Neuron (in vitro differentiated cells): Measurements from ENCODE around the gene PLEKHG1.

Source experiments
- H2AFZ ChIP-seq: one replicate; pipeline ENCODE4 v1.6.1; 2013; ENCODE audit warnings: low read depth, mild to moderate bottlenecking, inconsistent platforms, low read length, moderate library complexity
- H3K27me3 ChIP-seq: one replicate; pipeline ENCODE4 v1.6.1; 2013; ENCODE audit warnings: low read length; ENCODE audit not compliant: insufficient read depth
- H3K36me3 ChIP-seq: one replicate; pipeline ENCODE4 v1.6.1; 2013; ENCODE audit warnings: low read length; ENCODE audit not compliant: insufficient read depth
- H3K4me1 ChIP-seq: one replicate; pipeline ENCODE4 v1.6.1; 2013; ENCODE audit warnings: low read length; ENCODE audit not compliant: insufficient read depth
- H3K4me3 ChIP-seq: 2 replicates; pipeline ENCODE4 v1.5.1; 2013; ENCODE audit warnings: mild to moderate bottlenecking, low read length, moderate library complexity
- H3K9me3 ChIP-seq: one replicate; pipeline ENCODE4 v1.6.1; 2013; ENCODE audit warnings: low read length

Gene PLEKHG1

DNA sequence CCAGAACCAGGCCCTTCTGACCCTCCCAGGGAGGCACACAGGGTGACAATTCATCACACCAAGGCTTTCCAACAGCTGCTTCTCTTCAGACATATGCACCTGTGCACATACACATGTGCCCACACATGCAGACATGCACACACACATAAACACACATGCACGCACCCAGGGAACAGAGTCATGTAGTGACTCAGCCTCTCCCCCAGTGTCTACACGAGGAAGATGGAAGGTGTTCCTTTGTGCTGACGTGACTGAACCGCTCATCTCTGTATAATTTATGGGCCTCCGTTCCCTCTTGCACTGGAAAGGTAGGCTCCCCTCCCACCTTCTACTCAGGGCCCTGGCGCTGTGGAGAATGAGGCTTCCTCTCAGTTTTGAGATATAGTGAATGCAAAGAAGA is 23.8 kb upstream of the PLEKHG1 start:
- Histone ChIP-seq H3K4me3 (no peak overlapping the region), H3K27me3 (no peaks in the 10 kb centered on the region), H3K9me3 (no peaks in the 10 kb centered on the region), H2AFZ (no peak overlapping the region), H3K4me1 (peaks cover 14% of the 10 kb centered on the region), H3K36me3 (no peaks in the 10 kb centered on the region)

DNA sequence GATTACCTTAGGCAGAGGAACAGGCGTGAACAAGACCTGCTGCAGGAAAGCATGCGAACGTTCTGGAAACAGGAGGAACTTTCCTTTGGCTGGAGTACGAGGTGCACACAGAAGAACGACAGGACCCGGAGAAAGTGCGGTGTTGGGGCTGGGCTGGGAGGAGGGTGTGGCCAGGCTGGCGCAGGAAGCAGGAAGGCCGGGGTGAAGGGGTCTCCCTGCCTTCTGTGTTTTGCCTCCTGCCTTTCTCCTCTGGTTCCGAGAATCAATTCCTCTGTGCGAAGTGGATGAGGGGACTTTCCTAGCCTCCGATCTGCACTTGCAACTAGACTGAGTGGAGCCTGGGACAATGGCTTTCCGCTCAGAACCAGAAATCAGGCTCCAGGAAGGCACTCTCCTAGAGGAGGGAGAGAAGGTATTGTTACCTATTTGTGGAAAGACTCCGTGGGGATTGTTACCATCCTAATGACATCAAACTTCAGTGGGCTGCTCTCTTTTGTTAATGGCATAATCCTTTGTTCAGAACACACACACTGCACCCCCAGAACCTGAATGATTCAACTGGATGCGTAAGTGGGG is 22.9 kb upstream of the PLEKHG1 start:
- H3K4me1 ChIP-seq, result peaks cover 14% of the 10 kb centered on the region
- H3K36me3 ChIP-seq, result no peaks in the 10 kb centered on the region
- no peaks in the 10 kb centered on the region for H3K27me3 ChIP-seq
- no peak overlapping the region for H2AFZ ChIP-seq
- no peaks in the 10 kb centered on the region for H3K9me3 ChIP-seq
- no peak overlapping the region for H3K4me3 ChIP-seq

DNA sequence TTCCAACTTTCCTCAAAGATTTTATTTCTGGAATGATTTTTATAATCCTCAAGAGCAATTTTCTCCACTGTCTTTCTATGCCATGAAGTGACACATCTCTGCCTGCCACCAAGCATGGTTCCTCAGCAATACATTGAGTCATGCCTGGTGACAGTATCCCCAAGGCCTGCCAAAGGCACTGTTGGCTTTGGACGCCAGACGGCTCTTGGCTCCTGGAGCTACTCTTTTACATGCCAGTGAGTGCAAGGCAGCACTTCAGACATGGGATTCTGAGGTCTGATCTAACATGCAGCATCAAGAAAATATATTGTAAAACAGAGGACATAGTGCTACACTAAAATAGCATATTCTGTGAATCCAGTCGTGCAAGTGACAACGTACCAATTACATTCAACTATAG is 20.1 kb upstream of the PLEKHG1 start:
- no peaks in the 10 kb centered on the region for H3K36me3 ChIP-seq
- H2AFZ ChIP-seq, result no peak overlapping the region
- no peaks in the 10 kb centered on the region for H3K9me3 ChIP-seq
- peaks cover 7% of the 10 kb centered on the region for H3K4me1 ChIP-seq
- no peaks in the 10 kb centered on the region for H3K27me3 ChIP-seq
- no peak overlapping the region for H3K4me3 ChIP-seq

GRCh38 chr6:150580489-150580888 is 19.2 kb upstream of the PLEKHG1 start:
- Histone ChIP-seq H3K27me3 (no peaks in the 10 kb centered on the region), H2AFZ (no peak overlapping the region), H3K36me3 (no peaks in the 10 kb centered on the region), H3K4me3 (no peak overlapping the region), H3K4me1 (peaks cover 7% of the 10 kb centered on the region), H3K9me3 (no peaks in the 10 kb centered on the region)

DNA sequence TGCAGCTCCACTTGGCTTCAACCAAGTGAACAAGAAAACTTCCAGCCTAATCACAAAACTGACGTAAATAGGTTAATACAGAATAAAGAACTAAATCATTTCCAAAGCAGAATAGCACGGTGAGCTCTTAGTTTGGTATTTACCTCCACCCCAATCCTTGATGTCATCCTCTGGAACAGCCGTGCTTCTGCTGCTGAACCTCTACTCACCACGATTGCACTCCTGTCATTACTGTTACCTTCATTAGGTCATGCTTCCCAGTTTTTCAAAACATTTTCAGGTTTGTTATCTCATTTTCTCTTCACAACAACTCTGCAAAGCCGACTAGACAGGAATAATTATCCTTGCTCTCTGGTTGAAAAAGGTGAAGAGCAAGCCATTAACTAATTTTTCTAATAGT is 15.6 kb upstream of the PLEKHG1 start:
- peaks cover 11% of the 10 kb centered on the region for H3K4me1 ChIP-seq
- no peaks in the 10 kb centered on the region for H3K9me3 ChIP-seq
- no peak overlapping the region for H2AFZ ChIP-seq
- no peaks in the 10 kb centered on the region for H3K27me3 ChIP-seq
- no peaks in the 10 kb centered on the region for H3K36me3 ChIP-seq
- H3K4me3 ChIP-seq, result no peak overlapping the region

GRCh38 chr6:150584596-150584995 is 15.1 kb upstream of the PLEKHG1 start:
- no peak overlapping the region for H3K4me3 ChIP-seq
- H3K27me3 ChIP-seq, result no peaks in the 10 kb centered on the region
- H3K4me1 ChIP-seq, result peaks cover 11% of the 10 kb centered on the region
- no peaks in the 10 kb centered on the region for H3K36me3 ChIP-seq
- H3K9me3 ChIP-seq, result no peaks in the 10 kb centered on the region
- H2AFZ ChIP-seq, result no peak overlapping the region

- peaks cover 11% of the 10 kb centered on the region for H3K4me1 ChIP-seq
- no peak overlapping the region for H2AFZ ChIP-seq
- H3K4me3 ChIP-seq, result no peak overlapping the region
- H3K9me3 ChIP-seq, result no peaks in the 10 kb centered on the region
- no peaks in the 10 kb centered on the region for H3K27me3 ChIP-seq
- no peaks in the 10 kb centered on the region for H3K36me3 ChIP-seq
Measured at GRCh38 chr6:150586850-150587359, 12.8 kb upstream of the PLEKHG1 start.

- Histone ChIP-seq H3K4me3 (no peak overlapping the region), H2AFZ (no peak overlapping the region), H3K27me3 (no peaks in the 10 kb centered on the region), H3K9me3 (no peaks in the 10 kb centered on the region), H3K36me3 (no peaks in the 10 kb centered on the region), H3K4me1 (peaks cover 6% of the 10 kb centered on the region)
Measured at GRCh38 chr6:150587637-150588036, 12.0 kb upstream of the PLEKHG1 start.

DNA sequence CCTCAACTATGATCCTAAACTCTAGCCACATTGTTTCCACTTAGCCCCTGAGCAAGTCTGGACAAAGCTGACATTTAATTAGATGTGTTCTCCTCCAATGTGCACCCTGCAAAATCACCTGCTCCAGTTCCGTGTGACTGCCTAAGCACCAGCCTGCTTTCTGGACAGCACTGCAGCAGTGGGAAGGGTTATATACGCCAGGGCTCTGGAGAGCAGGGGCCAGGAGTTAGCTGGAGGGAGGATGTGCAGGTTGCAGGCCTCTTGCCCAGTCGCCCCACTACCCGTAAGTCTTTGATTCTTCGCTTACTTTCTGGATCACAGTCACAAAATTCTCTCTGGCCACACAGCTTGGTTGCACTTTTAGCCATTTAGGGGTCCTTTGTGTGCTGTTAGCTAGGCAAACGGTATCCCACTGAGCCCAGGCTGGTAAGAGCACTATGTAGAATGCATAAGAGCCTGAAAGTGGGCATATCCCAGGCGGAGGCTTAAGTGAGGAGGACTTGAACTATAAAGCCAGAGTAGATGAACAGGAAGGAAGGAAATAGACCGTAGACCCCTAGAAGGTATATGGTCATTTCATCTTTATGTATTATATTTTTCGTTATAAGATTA is 10.7 kb upstream of the PLEKHG1 start:
- no peaks in the 10 kb centered on the region for H3K36me3 ChIP-seq
- no peaks in the 10 kb centered on the region for H3K9me3 ChIP-seq
- H2AFZ ChIP-seq, result no peak overlapping the region
- H3K4me1 ChIP-seq, result peaks cover 4% of the 10 kb centered on the region
- no peak overlapping the region for H3K4me3 ChIP-seq
- no peaks in the 10 kb centered on the region for H3K27me3 ChIP-seq

DNA sequence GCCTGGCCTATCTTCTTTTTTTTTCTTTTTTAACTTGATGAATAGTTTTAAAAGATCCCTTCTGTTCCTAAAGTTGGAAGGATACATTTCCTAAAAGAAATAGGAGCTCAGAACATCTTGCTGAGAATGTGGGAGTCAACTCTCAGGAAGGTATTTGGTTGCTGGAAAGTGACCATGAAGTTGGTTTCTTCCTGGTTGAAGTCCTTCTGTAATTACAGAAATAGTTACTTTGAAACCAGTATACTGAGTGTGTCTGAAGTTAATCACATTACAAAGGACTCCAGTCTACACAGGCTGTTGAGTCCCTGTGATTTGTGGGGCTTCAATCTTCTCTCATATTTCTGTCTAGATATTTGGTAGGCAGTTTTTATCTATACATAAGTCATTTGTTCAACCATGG is 9.8 kb upstream of the PLEKHG1 start:
- Histone ChIP-seq H3K9me3 (no peaks in the 10 kb centered on the region), H3K36me3 (no peaks in the 10 kb centered on the region), H2AFZ (no peak overlapping the region), H3K4me3 (no peak overlapping the region), H3K4me1 (peaks cover 4% of the 10 kb centered on the region), H3K27me3 (no peaks in the 10 kb centered on the region)

- H3K27me3 ChIP-seq, result no peaks in the 10 kb centered on the region
- no peak overlapping the region for H3K4me3 ChIP-seq
- H3K36me3 ChIP-seq, result no peaks in the 10 kb centered on the region
- peaks cover 4% of the 10 kb centered on the region for H3K4me1 ChIP-seq
- H3K9me3 ChIP-seq, result no peaks in the 10 kb centered on the region
- H2AFZ ChIP-seq, result no peak overlapping the region
Measured at GRCh38 chr6:150590446-150590845, 9.2 kb upstream of the PLEKHG1 start.

- Histone ChIP-seq H3K4me3 (no peak overlapping the region), H3K36me3 (no peaks in the 10 kb centered on the region), H3K4me1 (peaks cover 4% of the 10 kb centered on the region), H3K27me3 (no peaks in the 10 kb centered on the region), H2AFZ (no peak overlapping the region), H3K9me3 (no peaks in the 10 kb centered on the region)
Measured at GRCh38 chr6:150592377-150592995, 7.2 kb upstream of the PLEKHG1 start.

GRCh38 chr6:150593119-150593518 is 6.6 kb upstream of the PLEKHG1 start:
- H3K4me3 ChIP-seq, result no peak overlapping the region
- no peak overlapping the region for H2AFZ ChIP-seq
- H3K4me1 ChIP-seq, result peaks cover 4% of the 10 kb centered on the region
- no peaks in the 10 kb centered on the region for H3K9me3 ChIP-seq
- no peaks in the 10 kb centered on the region for H3K27me3 ChIP-seq
- H3K36me3 ChIP-seq, result no peaks in the 10 kb centered on the region
